HepG2 (cell line): ENCODE results near the gene SMTNL2. TPM values are rescaled to one million over a fixed set of nuclear protein-coding genes. Genes with fewer than 3 reads are reported as not detected.
A peak's percentile ranks its signal among the peaks of the same experiment; 100 is the strongest.

Experiments used
- AHR ChIP-seq: IDR thresholded peaks from 2 replicates; pipeline ENCODE4 v1.6.1; 2018; ENCODE audit warnings: missing genetic modification reagents, missing compliant biosample characterization
- CCAR2 ChIP-seq: fragments of 200-400 bp; formaldehyde crosslinking; optimal IDR thresholded peaks from 2 replicates; pipeline ENCODE3; 2018; ENCODE audit warnings: low read depth, mild to moderate bottlenecking, low read length, moderate library complexity
- FOSL1 ChIP-seq: sonication (generic); formaldehyde crosslinking; IDR thresholded peaks from 2 replicates; pipeline ENCODE4 v1.9.0; 2021; ENCODE audit warnings: missing genetic modification reagents, borderline replicate concordance
- NFKB2 ChIP-seq: sonication (generic); formaldehyde crosslinking; IDR thresholded peaks from 2 replicates; pipeline ENCODE4 v1.4.0; 2020; ENCODE audit warnings: missing genetic modification reagents, borderline replicate concordance
- POLR2AphosphoS5 ChIP-seq: IDR thresholded peaks from 2 replicates; pipeline ENCODE4 v1.6.1; 2012; ENCODE audit warnings: low read depth, low read length
- RORA ChIP-seq: sonication (generic); formaldehyde crosslinking; IDR thresholded peaks from 2 replicates; pipeline ENCODE4 v1.5.0; 2020; ENCODE audit warnings: mild to moderate bottlenecking, missing genetic modification reagents, moderate library complexity
- SAFB2 ChIP-seq: sonication (generic); formaldehyde crosslinking; IDR thresholded peaks from 2 replicates; pipeline ENCODE4 v1.5.1; 2020; ENCODE audit warnings: missing genetic modification reagents, low read depth, mild to moderate bottlenecking, borderline replicate concordance
- TRIM24 ChIP-seq: sonication (generic); formaldehyde crosslinking; IDR thresholded peaks from 2 replicates; pipeline ENCODE4 v1.8.0; 2022; ENCODE audit warnings: mild to moderate bottlenecking, missing genetic modification reagents
- ZKSCAN5 ChIP-seq: sonication (generic); formaldehyde crosslinking; IDR thresholded peaks from 2 replicates; pipeline ENCODE4 v1.5.1; 2020; ENCODE audit warnings: mild to moderate bottlenecking, missing genetic modification reagents
- ZNF292 ChIP-seq: sonication (generic); formaldehyde crosslinking; IDR thresholded peaks from 2 replicates; pipeline ENCODE4 v1.8.1; 2022; ENCODE audit warnings: mild to moderate bottlenecking, low read depth, missing genetic modification reagents, borderline replicate concordance
- ZNF788 ChIP-seq: sonication (generic); formaldehyde crosslinking; IDR thresholded peaks from 2 replicates; pipeline ENCODE4 v1.5.0; 2020; ENCODE audit warnings: mild to moderate bottlenecking, missing genetic modification reagents, borderline replicate concordance
- polyA plus RNA-seq, 8 experiments: library from polyadenylated mRNA; depleted of rRNA in 3 of 8; stranded (reverse) in 7 of 8; unstranded in 1 of 8; fragments of >200 nt; fragmentation: Illumina TruSeq in 4 of 8; extraction: Trizol in 4 of 8; gene quantifications; 2 replicates each; pipeline versions ENCODE4 v1.2.1 to v1.2.3, GENCODE V29; 2011 to 2016; ENCODE audit warnings: low read depth in 4 of 8, missing spikeins in 1 of 8, mixed read lengths in 1 of 8; ENCODE audit not compliant: insufficient read depth in 1 of 8
- total RNA-seq, 5 experiments: library from RNA; depleted of rRNA; stranded (reverse); fragments of >200 nt; fragmentation: Illumina TruSeq; extraction: Trizol; gene quantifications; 2 replicates each; pipeline ENCODE4 v1.2.3, GENCODE V29; 2016; ENCODE audit warnings: low read depth in 1 of 5
- TF ChIP-seq, protein P1 (sequence below), 2 experiments: sonication (generic) in 1 of 2; formaldehyde crosslinking in 1 of 2; IDR thresholded peaks; 2 replicates each; pipeline versions ENCODE4 v1.6.1 to v1.9.0; 2014 to 2022; ENCODE audit warnings: antibody characterized with exemption in 1 of 2, borderline replicate concordance in 1 of 2, inconsistent platforms in 1 of 2, low read depth in 1 of 2, missing genetic modification reagents in 1 of 2
- TF ChIP-seq, protein P2 (sequence below): sonication (generic); formaldehyde crosslinking; IDR thresholded peaks from 2 replicates; pipeline ENCODE4 v1.5.1; 2020; ENCODE audit warnings: mild to moderate bottlenecking, missing genetic modification reagents, moderate library complexity
- TF ChIP-seq, protein P3 (sequence below): sonication (generic); formaldehyde crosslinking; IDR thresholded peaks from 2 replicates; pipeline ENCODE4 v1.8.1; 2023; ENCODE audit warnings: missing genetic modification reagents, mild to moderate bottlenecking, borderline replicate concordance
- TF ChIP-seq, protein P4 (sequence below): sonication (generic); formaldehyde crosslinking; IDR thresholded peaks from 2 replicates; pipeline ENCODE4 v1.4.0; 2020; ENCODE audit warnings: missing genetic modification reagents
- TF ChIP-seq, protein P5 (sequence below): sonication (generic); formaldehyde crosslinking; IDR thresholded peaks from 2 replicates; pipeline ENCODE4 v1.9.0; 2022; ENCODE audit warnings: low read depth, missing genetic modification reagents

SMTNL2 gene
- total and polyA plus RNA-seq, 2 of the 13 experiments (the other 11 are each of a cell fraction or from before 2014, with no cell fraction given): 0.41 to 5.1 TPM

DNA sequence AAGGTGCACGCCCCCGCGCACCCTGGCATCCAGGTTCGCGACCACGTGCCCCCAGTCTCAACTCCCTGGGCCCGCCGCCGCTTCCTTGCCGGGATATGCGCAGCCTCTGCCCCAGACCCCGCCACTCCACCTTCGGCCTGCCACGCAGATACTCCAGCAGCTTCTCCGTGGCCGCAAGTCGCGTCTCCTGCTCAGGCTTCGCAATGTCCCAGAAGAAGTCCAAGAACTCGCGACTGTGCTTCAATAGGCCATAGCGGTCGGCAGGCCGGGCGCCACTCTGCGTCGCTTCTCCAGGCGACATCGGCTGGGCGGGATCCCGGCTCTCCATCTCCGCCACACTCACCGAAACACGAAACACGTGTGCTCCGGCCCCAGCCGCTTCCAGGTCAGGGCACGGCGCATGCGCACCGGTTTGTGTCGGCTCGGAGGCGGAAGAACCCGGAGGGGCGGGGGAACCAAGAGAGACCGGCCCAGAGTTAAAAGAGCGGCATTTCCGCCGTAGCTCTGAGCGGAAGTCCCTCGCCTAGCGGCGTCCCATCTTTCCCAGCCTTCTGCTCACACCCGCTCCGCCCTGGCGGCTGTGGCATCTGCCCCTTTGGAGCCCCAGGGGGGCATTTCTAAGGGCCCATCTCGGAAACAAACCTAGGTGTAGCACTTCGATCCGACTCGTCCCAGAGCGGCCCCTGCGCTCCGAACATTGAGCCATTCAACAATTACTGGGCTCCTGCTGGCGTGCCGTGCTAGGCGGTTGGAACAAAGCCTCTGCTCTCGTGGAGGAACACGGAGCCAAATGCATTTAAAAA, 29.1 kb upstream of the SMTNL2 start, which contains the start of gene MYBBP1A (continued):
- TF ChIP-seq, protein P1, sequence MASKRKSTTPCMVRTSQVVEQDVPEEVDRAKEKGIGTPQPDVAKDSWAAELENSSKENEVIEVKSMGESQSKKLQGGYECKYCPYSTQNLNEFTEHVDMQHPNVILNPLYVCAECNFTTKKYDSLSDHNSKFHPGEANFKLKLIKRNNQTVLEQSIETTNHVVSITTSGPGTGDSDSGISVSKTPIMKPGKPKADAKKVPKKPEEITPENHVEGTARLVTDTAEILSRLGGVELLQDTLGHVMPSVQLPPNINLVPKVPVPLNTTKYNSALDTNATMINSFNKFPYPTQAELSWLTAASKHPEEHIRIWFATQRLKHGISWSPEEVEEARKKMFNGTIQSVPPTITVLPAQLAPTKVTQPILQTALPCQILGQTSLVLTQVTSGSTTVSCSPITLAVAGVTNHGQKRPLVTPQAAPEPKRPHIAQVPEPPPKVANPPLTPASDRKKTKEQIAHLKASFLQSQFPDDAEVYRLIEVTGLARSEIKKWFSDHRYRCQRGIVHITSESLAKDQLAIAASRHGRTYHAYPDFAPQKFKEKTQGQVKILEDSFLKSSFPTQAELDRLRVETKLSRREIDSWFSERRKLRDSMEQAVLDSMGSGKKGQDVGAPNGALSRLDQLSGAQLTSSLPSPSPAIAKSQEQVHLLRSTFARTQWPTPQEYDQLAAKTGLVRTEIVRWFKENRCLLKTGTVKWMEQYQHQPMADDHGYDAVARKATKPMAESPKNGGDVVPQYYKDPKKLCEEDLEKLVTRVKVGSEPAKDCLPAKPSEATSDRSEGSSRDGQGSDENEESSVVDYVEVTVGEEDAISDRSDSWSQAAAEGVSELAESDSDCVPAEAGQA (IDR thresholded peaks at IDR 0.05; ENCODE audit: low read depth): no peak
- TF ChIP-seq, protein P1 (CRISPR knock-in tag; IDR thresholded peaks at IDR 0.05; ENCODE audit: borderline replicate concordance): 0 out of 2 replicates have a peak, but pooled peaks have one; percentile 28
- peak; percentile 95; the same call in 1 of the 2 replicates for TF ChIP-seq NFKB2 (CRISPR knock-in tag)
- 0 out of 2 replicates have a peak, but pooled peaks have one; percentile 12 for TF ChIP-seq SAFB2 (CRISPR knock-in tag)
- TF ChIP-seq TRIM24 (CRISPR knock-in tag): no peak
- TF ChIP-seq AHR (CRISPR knock-in tag): 0 out of 2 replicates have a peak, but pooled peaks have one; percentile 18
- TF ChIP-seq, protein P2, sequence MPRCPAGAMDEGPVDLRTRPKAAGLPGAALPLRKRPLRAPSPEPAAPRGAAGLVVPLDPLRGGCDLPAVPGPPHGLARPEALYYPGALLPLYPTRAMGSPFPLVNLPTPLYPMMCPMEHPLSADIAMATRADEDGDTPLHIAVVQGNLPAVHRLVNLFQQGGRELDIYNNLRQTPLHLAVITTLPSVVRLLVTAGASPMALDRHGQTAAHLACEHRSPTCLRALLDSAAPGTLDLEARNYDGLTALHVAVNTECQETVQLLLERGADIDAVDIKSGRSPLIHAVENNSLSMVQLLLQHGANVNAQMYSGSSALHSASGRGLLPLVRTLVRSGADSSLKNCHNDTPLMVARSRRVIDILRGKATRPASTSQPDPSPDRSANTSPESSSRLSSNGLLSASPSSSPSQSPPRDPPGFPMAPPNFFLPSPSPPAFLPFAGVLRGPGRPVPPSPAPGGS (CRISPR knock-in tag): peak; percentile 52; the same call in 1 of the 2 replicates
- TF ChIP-seq ZNF292 (CRISPR knock-in tag): 0 out of 2 replicates have a peak, but pooled peaks have one; percentile 51
- TF ChIP-seq CCAR2: no peak
- TF ChIP-seq, protein P3, sequence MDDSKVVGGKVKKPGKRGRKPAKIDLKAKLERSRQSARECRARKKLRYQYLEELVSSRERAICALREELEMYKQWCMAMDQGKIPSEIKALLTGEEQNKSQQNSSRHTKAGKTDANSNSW (CRISPR knock-in tag): no peak
- TF ChIP-seq, protein P4, sequence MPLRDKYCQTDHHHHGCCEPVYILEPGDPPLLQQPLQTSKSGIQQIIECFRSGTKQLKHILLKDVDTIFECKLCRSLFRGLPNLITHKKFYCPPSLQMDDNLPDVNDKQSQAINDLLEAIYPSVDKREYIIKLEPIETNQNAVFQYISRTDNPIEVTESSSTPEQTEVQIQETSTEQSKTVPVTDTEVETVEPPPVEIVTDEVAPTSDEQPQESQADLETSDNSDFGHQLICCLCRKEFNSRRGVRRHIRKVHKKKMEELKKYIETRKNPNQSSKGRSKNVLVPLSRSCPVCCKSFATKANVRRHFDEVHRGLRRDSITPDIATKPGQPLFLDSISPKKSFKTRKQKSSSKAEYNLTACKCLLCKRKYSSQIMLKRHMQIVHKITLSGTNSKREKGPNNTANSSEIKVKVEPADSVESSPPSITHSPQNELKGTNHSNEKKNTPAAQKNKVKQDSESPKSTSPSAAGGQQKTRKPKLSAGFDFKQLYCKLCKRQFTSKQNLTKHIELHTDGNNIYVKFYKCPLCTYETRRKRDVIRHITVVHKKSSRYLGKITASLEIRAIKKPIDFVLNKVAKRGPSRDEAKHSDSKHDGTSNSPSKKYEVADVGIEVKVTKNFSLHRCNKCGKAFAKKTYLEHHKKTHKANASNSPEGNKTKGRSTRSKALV (CRISPR knock-in tag): peak; percentile 69; the same call in 1 of the 2 replicates
- TF ChIP-seq, protein P5, sequence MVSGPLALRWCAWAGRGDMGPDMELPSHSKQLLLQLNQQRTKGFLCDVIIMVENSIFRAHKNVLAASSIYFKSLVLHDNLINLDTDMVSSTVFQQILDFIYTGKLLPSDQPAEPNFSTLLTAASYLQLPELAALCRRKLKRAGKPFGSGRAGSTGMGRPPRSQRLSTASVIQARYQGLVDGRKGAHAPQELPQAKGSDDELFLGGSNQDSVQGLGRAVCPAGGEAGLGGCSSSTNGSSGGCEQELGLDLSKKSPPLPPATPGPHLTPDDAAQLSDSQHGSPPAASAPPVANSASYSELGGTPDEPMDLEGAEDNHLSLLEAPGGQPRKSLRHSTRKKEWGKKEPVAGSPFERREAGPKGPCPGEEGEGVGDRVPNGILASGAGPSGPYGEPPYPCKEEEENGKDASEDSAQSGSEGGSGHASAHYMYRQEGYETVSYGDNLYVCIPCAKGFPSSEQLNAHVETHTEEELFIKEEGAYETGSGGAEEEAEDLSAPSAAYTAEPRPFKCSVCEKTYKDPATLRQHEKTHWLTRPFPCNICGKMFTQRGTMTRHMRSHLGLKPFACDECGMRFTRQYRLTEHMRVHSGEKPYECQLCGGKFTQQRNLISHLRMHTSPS: 0 out of 2 replicates have a peak, but pooled peaks have one; percentile 19
- TF ChIP-seq ZKSCAN5 (CRISPR knock-in tag): no peak
- TF ChIP-seq POLR2AphosphoS5: peak; percentile 94
- TF ChIP-seq ZNF788 (CRISPR knock-in tag): peak; percentile 80; the same call in 1 of the 2 replicates
- no peak for TF ChIP-seq RORA (CRISPR knock-in tag)
- no peak for TF ChIP-seq FOSL1
